Activated T-helper 1 cell treated with anti-CD3 and anti-CD28 coated beads, Interleukin-2, amount 50 U/mL, for 16 hours (primary cell): ENCODE data around the gene RASAL1.

Experiments used
- DNase-seq, 2 donors: peaks; one replicate each; pipeline ENCODE4 v3.0.0-alpha.2; 2020; ENCODE audit warnings: low read depth in 1 of 2, low spot score in 1 of 2

RASAL1 gene, protein sequence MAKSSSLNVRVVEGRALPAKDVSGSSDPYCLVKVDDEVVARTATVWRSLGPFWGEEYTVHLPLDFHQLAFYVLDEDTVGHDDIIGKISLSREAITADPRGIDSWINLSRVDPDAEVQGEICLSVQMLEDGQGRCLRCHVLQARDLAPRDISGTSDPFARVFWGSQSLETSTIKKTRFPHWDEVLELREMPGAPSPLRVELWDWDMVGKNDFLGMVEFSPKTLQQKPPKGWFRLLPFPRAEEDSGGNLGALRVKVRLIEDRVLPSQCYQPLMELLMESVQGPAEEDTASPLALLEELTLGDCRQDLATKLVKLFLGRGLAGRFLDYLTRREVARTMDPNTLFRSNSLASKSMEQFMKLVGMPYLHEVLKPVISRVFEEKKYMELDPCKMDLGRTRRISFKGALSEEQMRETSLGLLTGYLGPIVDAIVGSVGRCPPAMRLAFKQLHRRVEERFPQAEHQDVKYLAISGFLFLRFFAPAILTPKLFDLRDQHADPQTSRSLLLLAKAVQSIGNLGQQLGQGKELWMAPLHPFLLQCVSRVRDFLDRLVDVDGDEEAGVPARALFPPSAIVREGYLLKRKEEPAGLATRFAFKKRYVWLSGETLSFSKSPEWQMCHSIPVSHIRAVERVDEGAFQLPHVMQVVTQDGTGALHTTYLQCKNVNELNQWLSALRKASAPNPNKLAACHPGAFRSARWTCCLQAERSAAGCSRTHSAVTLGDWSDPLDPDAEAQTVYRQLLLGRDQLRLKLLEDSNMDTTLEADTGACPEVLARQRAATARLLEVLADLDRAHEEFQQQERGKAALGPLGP

DNA sequence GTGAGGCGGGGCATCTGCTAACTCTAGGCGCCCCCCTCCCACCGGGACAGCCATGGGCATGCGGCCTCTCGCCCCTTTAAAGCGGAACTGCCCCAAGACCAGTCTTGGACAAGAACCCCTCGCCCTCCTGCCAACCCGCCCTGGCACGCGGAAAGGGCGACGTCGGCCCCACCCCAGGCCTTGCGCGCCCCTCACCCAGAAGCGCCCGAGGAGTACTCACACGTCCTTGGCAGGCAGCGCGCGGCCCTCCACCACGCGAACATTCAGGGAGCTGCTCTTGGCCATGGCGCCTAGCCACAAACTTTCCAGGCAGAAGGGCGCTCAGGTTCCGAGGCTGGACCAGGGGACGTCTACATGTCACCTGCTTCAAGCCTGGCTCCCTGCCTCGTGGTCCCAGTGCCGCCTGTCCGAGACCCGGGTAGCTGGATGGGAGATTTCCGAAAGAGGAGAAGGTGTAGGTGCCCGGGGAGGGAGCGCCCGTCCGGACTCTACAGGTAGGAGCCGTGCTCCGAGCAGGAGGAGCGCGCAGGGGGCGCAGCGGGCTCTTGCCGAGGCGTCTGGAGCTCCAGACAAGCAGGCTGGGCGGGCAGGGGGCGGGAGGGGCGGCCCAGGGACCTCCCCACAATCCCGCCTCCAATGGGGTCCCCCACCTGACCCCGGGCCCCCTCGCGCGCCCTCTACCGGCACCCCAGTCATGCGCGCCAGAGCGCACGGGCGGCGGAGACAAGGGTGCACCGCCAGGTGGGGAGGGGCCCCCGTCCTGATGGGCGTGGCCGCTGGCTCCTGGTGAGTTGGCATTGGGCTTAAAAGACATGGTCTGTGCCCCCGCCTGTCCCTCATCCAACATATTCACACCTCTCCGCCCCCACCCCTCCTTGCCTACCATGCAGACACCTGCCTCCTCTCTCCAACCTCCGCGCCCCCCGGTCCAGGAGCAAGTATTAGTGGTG, at the start of gene RASAL1:
Gene RASAL1 (minus strand): TSS at position 584 of the 950 bp plus-strand sequence. CDS start 299 bp downstream, at position 285.
- peak; percentile 42 to 58 for DNase-seq

- DNase-seq: peak; percentile 75
These were observed 49.3 kb upstream of the RASAL1 start for GRCh38 chr12:113184900-113185179.

DNA sequence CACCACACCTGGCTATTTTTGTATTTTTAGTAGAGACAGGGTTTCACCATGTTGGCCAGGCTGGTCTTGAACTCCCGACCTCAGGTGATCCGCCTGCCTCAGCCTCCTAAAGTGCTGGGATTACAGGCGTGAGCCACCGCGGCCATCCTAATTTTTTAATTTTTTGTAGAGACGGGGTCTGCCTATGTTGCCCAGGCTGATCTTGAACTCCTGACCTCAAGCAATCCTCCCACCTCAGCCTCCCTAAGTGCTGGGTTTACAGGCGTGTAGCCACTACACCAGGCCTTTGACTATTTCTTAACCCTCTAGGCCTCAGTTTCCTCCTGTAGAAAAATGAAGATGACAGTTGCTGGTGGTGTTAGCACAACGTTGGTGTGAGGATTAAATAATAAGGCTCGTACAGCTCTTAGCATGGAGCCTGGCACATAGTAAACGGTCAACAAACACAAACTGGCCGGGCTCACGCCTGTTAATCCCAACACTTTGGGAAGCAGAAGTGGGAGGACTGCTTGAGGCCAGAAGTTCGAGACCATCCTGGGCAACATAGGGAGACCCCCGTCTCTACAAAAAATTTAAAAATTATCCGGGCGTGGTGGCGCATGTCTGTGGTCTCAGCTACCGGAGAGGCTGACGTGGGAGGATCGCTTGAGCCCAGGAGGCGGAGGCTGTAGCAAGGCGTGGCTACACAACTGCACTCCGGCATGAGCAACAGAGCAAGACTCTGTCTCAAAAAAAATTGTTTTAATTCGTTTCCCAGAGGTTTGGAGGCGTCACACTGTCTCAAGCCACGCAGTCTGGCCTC, 48.7 kb upstream of the RASAL1 start:
- DNase-seq: no peak

GRCh38 chr12:113183030-113183589, 47.5 kb upstream of the RASAL1 start:
- no peak for DNase-seq

DNA sequence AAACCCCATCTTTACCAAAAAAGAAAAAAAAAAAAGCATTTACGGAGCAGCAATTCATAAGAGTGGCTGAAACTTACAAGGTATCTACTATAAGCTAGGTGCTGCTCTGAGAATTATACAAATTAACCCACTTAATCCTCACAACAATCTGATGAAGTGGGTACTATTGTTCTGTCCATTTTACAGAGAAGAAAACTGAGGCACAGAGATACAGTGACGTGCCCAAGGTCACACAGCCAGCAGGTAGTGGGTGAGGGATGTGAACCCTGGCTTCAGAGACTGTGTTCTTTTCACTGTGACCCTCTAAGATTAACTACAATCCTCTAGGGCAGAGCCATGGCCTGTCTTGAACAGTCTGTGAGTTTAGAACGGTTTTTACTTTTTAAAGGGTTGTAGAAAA, 46.4 kb upstream of the RASAL1 start:
- no peak for DNase-seq

DNA sequence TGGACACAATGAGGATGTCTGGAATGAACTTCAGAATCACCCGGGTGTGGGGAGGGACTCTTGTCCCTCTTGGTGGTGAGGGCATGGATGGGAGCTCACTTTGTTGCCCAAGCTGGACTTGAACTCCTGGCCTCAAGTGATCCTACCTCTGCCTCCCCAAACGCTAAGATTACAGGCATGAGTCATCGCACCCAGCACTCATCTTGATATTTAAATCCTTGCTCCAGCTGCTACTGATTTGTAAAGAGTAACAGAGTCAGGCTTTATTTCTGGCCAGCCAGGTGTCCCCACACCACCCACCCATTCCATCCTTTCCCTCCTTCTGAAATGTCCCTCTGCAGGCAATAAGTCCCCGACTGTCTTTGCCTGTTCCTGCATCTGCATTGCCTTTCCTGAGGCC, 44.8 kb upstream of the RASAL1 start:
- no peak for DNase-seq

DNA sequence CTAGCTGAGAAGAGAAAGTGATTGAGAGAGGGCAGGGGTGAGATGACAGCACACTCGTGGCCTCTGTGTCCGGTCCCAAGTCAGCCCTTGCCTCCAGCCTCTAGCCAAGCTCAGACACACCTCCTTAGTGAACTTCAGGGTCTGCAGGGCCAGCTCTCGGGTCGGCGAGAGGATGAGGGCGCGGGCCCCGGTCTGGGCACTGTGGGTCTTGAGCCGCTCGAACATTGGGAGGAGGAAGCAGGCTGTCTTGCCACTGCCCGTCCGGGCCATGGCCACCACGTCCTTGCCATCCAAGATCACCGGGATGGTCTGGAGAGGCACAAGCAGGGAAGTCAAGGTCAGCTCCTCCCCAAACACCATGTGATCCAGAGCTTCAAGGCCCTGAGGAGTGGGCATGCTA, 43.5 kb upstream of the RASAL1 start:
- no peak for DNase-seq

GRCh38 chr12:113174461-113175384, 39.2 kb upstream of the RASAL1 start:
- DNase-seq: peak; percentile 64 to 71

- no peak for DNase-seq
These were observed 37.6 kb upstream of the RASAL1 start for GRCh38 chr12:113173081-113173698.

- DNase-seq: no peak
These were observed 36.6 kb upstream of the RASAL1 start for GRCh38 chr12:113172185-113172584.

- DNase-seq: no peak
These were observed 36.0 kb upstream of the RASAL1 start for GRCh38 chr12:113171543-113171942.

DNA sequence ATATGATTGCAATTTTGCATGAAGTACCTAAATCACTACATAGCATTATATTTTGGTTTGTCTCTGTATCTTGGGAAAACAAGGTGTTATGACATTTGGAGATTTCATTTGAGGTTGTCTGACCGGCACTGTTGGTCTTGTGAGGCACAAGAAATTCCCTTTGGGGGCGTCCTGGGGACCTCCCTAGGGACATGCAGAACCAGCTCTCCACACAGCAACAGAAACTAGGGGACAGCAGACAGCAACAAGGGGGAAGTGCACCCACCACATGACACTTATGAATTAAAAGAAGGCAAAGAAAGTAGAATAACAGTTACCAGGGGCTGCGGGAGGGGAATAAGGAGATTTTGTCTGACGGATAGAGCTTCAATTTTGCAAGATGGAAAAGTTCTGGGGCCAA, 35.4 kb upstream of the RASAL1 start:
- DNase-seq: no peak

DNA sequence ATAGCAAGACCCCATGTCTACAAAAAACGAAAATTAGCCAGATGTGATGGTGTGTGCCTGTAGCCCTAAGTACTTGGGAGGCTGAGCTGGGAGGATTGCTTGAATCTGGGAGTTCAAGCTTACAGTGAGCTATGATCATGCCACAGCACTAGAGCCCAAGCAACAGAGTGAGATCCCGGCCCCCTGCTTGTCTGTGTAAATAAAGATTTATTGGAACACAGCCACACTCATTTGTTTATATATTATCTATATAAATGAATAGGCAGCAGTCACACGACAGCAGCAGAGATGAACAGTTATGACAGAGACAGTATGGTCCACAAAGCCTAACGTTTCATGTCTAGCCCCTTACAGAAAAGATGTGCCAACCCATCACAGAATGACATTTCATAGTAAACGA, 34.9 kb upstream of the RASAL1 start:
- DNase-seq: no peak

GRCh38 chr12:113169697-113170096, 34.1 kb upstream of the RASAL1 start:
- DNase-seq: no peak

DNA sequence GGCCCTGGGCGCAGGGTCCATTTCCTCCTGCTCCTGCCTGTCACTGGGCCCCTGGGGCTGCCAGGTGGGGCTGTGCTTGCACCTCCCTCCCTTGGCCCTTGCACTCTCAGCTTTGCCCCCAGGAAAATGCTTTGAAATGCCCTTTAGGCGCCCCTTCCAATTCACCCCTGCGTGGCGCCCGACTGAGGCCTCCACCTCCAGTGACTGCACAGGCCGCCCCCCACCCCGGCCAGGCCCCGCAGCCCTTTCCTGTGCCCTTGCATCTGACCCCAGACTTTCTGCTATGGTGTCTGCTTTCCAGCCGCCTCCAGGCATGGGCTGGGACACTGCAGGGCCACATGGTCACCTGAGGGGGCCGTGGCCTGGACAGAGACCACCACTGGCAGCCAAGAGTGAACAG, 32.3 kb upstream of the RASAL1 start:
- no peak for DNase-seq

DNA sequence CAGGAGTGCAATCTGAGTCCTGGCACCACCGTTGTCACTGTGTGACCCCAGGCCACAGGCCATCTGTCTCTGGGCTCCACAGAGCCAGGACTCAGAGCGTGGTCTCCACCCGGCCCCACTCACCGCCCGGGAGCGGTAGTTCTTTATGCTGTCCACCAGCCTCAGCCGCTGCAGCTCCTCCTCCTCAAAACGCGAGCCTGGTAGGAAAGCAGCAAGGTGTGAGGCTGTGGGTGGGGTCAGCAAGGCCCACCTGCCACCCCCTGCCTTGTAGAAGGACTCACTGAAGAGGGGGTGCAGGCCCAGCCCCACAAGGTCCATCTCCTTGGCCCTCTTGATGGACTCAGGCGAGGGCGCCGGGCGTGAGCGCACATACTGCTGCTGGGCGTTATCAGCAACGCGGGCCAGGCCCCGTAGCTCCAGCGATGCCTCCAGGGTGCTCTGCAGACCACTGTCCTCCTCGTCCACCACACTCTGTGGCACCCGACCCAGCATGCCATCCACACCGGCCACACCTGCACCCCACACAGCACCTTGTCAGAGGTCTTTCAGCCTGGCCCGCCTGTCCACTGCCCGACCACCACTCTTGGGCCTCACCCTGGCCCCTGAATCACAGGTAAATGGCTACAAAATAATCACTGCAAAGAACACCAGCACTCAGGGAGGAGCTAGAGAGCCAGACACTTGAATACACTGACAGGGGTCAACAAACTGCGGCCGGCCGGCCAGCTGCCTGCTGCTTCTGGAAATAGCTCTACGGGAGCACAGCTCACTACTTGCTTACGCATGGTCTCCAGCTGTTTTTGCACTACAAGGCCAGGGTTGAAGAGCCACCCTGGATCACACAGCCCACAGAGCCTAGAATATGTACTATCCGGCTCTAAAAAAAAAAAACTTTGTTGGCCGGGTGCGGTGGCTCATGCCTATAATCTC, 30.2 kb upstream of the RASAL1 start:
- no peak for DNase-seq

DNA sequence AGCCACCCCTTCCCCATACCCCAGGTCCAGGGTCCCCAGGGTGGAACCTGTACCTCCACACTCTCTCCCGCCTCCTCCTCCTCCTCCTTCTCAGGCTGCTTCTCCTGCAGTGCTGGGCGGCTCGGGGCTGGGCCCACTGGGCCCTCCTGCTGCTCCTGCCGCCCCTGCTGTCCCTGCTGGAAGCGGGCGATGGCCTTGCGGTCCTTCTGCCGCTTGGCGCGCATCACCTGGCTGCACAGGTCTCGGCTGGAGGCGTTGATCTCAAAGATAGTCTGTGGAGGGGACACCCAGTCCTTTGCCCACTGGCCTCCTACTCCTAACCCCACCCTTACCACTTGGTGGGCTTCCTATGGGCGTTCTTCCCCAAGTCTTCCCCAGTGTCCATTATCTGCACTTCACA, 28.5 kb upstream of the RASAL1 start:
- DNase-seq: no peak

GRCh38 chr12:113163030-113163360, 27.4 kb upstream of the RASAL1 start:
- no peak for DNase-seq
